HepG2 (cell line): ENCODE measurements around the gene DENND4C. TPM values are rescaled to one million over a fixed set of nuclear protein-coding genes. Genes with fewer than 3 reads are reported as not detected.

ENCODE experiments used
- ARNT ChIP-seq: fragments of 450-650 bp; IDR thresholded peaks from 2 replicates; pipeline ENCODE4 v1.6.1; 2017
- CREM ChIP-seq, 2 experiments: sonication (generic) in 1 of 2; formaldehyde crosslinking in 1 of 2; IDR thresholded peaks; 2 replicates each; pipeline versions ENCODE4 v1.4.0 to v1.6.1; 2016 to 2020; ENCODE audit warnings: antibody characterized with exemption in 1 of 2, mild to moderate bottlenecking in 1 of 2, missing genetic modification reagents in 1 of 2
- HNRNPK ChIP-seq: fragments of 200-400 bp; formaldehyde crosslinking; IDR thresholded peaks from 2 replicates; pipeline ENCODE4 v1.6.1; 2018; ENCODE audit warnings: low read length, low read depth, moderate library complexity, mild to moderate bottlenecking; ENCODE audit not compliant: poor library complexity, severe bottlenecking
- RFXAP ChIP-seq: sonication (generic); formaldehyde crosslinking; IDR thresholded peaks from 2 replicates; pipeline ENCODE4 v1.4.0; 2020; ENCODE audit warnings: missing genetic modification reagents, borderline replicate concordance
- SMAD1 ChIP-seq: sonication (generic); formaldehyde crosslinking; IDR thresholded peaks from 2 replicates; pipeline ENCODE4 v1.4.0; 2020; ENCODE audit warnings: missing genetic modification reagents, low read depth, mild to moderate bottlenecking, borderline replicate concordance
- SMAD9 ChIP-seq: sonication (generic); formaldehyde crosslinking; IDR thresholded peaks from 2 replicates; pipeline ENCODE4 v1.5.1; 2020; ENCODE audit warnings: mild to moderate bottlenecking, missing genetic modification reagents
- STAT5B ChIP-seq: sonication (generic); formaldehyde crosslinking; IDR thresholded peaks from 2 replicates; pipeline ENCODE4 v1.4.0; 2020; ENCODE audit warnings: missing genetic modification reagents
- TARDBP ChIP-seq: sonication (generic); formaldehyde crosslinking; IDR thresholded peaks from 2 replicates; pipeline ENCODE4 v1.8.0; 2022; ENCODE audit warnings: mild to moderate bottlenecking, missing genetic modification reagents
- XRCC5 ChIP-seq: fragments of 200-400 bp; formaldehyde crosslinking; optimal IDR thresholded peaks from 2 replicates; pipeline ENCODE3; 2017; ENCODE audit warnings: mild to moderate bottlenecking, low read length
- ZFP36L1 ChIP-seq: sonication (generic); formaldehyde crosslinking; IDR thresholded peaks from 2 replicates; pipeline ENCODE4 v1.8.0; 2022; ENCODE audit warnings: mild to moderate bottlenecking, missing genetic modification reagents, moderate library complexity
- ZMAT3 ChIP-seq: sonication (generic); formaldehyde crosslinking; conservative IDR thresholded peaks from 2 replicates; pipeline ENCODE4 v1.7.0; 2021; ENCODE audit warnings: missing genetic modification reagents
- ZMYM2 ChIP-seq: sonication (generic); formaldehyde crosslinking; IDR thresholded peaks from 2 replicates; pipeline ENCODE4 v1.8.0; 2022; ENCODE audit warnings: mild to moderate bottlenecking, missing genetic modification reagents
- ZNF12 ChIP-seq: sonication (generic); formaldehyde crosslinking; IDR thresholded peaks from 2 replicates; pipeline ENCODE4 v1.5.0; 2020; ENCODE audit warnings: missing genetic modification reagents
- ZNF615 ChIP-seq: sonication (generic); formaldehyde crosslinking; IDR thresholded peaks from 2 replicates; pipeline ENCODE4 v1.5.0; 2020; ENCODE audit warnings: mild to moderate bottlenecking, missing genetic modification reagents, borderline replicate concordance
- ZNF780A ChIP-seq: sonication (generic); formaldehyde crosslinking; IDR thresholded peaks from 2 replicates; pipeline ENCODE4 v1.8.0; 2022; ENCODE audit warnings: mild to moderate bottlenecking, missing genetic modification reagents, moderate library complexity
- polyA plus RNA-seq, 8 experiments: library from polyadenylated mRNA; depleted of rRNA in 3 of 8; stranded (reverse) in 7 of 8; unstranded in 1 of 8; fragments of >200 nt; fragmentation: Illumina TruSeq in 4 of 8; extraction: Trizol in 4 of 8; gene quantifications; 2 replicates each; pipeline versions ENCODE4 v1.2.1 to v1.2.3, GENCODE V29; 2011 to 2016; ENCODE audit warnings: low read depth in 4 of 8, missing spikeins in 1 of 8, mixed read lengths in 1 of 8; ENCODE audit not compliant: insufficient read depth in 1 of 8
- total RNA-seq, 5 experiments: library from RNA; depleted of rRNA; stranded (reverse); fragments of >200 nt; fragmentation: Illumina TruSeq; extraction: Trizol; gene quantifications; 2 replicates each; pipeline ENCODE4 v1.2.3, GENCODE V29; 2016; ENCODE audit warnings: low read depth in 1 of 5
- TF ChIP-seq, protein P1 (sequence below): sonication (generic); formaldehyde crosslinking; IDR thresholded peaks from 2 replicates; pipeline ENCODE4 v1.4.0; 2020; ENCODE audit warnings: missing genetic modification reagents; ENCODE audit errors: not compliant biosample characterization
- TF ChIP-seq, protein P2 (sequence below): sonication (generic); formaldehyde crosslinking; IDR thresholded peaks from 2 replicates; pipeline ENCODE4 v1.4.0; 2020; ENCODE audit warnings: mild to moderate bottlenecking, missing genetic modification reagents
- TF ChIP-seq, protein P3 (sequence below): sonication (generic); formaldehyde crosslinking; IDR thresholded peaks from 2 replicates; pipeline ENCODE4 v1.5.0; 2020; ENCODE audit warnings: mild to moderate bottlenecking, missing genetic modification reagents

The DENND4C gene
- total and polyA plus RNA-seq, 2 of the 13 experiments (the other 11 are each of a cell fraction or from before 2014, with no cell fraction given): 19.1 to 27.2 TPM

DNA sequence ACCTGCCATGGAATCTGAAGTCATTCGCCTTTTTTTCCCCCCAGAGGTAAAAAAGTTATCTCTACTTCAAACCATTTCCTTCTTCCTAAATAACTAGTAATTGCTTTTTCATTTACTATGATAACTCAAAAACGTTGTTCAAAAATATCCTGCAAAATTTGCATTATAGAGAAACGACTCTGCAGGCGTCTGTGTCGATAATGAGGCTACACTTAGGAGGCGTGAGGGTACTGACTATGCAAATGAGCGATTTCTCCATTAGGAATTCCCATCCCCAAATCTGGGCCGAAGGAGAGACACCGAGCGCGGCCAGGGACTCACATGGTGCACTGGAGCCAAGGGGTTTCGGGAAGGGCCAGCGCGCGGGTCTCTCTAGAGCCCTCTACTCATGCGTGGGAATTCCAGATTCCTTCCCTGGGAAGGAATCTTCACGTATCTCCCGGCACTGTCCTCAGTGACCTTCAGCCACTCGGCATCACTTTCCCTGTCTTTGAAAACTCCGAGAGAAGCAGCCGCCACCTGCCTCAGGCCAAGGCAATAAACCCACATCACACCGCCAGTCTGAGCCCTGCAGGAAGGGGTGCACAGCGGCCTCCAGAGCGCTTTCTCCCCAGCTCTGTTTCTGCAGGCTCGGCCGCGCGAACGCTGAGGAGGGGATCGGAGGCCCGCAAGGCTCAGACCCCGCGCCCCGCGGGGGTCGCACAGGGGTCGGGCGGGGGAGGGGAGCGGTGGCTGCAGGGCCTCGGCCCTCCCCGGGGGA lies 718 bp upstream of the DENND4C start (continued):
- TF ChIP-seq, protein P1, sequence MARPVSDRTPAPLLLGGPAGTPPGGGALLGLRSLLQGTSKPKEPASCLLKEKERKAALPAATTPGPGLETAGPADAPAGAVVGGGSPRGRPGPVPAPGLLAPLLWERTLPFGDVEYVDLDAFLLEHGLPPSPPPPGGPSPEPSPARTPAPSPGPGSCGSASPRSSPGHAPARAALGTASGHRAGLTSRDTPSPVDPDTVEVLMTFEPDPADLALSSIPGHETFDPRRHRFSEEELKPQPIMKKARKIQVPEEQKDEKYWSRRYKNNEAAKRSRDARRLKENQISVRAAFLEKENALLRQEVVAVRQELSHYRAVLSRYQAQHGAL (CRISPR knock-in tag): no peak
- TF ChIP-seq CREM (IDR thresholded peaks at IDR 0.05) (no peak), CREM (CRISPR knock-in tag; IDR thresholded peaks at IDR 0.05) (no peak), SMAD9 (CRISPR knock-in tag) (no peak), TARDBP (no peak), ZNF12 (CRISPR knock-in tag) (no peak), ZNF780A (CRISPR knock-in tag) (no peak), ZNF615 (CRISPR knock-in tag) (no peak), RFXAP (CRISPR knock-in tag) (no peak), STAT5B (CRISPR knock-in tag) (0 out of 2 replicates have a peak, but pooled peaks have one; percentile 1), ZMAT3 (no peak), ZFP36L1 (CRISPR knock-in tag) (no peak), ZMYM2 (CRISPR knock-in tag) (no peak), XRCC5 (peak; percentile 35), SMAD1 (CRISPR knock-in tag) (no peak), ARNT (no peak), HNRNPK (peak; percentile 2)
- TF ChIP-seq, protein P2, sequence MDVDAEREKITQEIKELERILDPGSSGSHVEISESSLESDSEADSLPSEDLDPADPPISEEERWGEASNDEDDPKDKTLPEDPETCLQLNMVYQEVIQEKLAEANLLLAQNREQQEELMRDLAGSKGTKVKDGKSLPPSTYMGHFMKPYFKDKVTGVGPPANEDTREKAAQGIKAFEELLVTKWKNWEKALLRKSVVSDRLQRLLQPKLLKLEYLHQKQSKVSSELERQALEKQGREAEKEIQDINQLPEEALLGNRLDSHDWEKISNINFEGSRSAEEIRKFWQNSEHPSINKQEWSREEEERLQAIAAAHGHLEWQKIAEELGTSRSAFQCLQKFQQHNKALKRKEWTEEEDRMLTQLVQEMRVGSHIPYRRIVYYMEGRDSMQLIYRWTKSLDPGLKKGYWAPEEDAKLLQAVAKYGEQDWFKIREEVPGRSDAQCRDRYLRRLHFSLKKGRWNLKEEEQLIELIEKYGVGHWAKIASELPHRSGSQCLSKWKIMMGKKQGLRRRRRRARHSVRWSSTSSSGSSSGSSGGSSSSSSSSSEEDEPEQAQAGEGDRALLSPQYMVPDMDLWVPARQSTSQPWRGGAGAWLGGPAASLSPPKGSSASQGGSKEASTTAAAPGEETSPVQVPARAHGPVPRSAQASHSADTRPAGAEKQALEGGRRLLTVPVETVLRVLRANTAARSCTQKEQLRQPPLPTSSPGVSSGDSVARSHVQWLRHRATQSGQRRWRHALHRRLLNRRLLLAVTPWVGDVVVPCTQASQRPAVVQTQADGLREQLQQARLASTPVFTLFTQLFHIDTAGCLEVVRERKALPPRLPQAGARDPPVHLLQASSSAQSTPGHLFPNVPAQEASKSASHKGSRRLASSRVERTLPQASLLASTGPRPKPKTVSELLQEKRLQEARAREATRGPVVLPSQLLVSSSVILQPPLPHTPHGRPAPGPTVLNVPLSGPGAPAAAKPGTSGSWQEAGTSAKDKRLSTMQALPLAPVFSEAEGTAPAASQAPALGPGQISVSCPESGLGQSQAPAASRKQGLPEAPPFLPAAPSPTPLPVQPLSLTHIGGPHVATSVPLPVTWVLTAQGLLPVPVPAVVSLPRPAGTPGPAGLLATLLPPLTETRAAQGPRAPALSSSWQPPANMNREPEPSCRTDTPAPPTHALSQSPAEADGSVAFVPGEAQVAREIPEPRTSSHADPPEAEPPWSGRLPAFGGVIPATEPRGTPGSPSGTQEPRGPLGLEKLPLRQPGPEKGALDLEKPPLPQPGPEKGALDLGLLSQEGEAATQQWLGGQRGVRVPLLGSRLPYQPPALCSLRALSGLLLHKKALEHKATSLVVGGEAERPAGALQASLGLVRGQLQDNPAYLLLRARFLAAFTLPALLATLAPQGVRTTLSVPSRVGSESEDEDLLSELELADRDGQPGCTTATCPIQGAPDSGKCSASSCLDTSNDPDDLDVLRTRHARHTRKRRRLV (CRISPR knock-in tag): peak; percentile 72; the same call in 1 of the 2 replicates
- TF ChIP-seq, protein P3, sequence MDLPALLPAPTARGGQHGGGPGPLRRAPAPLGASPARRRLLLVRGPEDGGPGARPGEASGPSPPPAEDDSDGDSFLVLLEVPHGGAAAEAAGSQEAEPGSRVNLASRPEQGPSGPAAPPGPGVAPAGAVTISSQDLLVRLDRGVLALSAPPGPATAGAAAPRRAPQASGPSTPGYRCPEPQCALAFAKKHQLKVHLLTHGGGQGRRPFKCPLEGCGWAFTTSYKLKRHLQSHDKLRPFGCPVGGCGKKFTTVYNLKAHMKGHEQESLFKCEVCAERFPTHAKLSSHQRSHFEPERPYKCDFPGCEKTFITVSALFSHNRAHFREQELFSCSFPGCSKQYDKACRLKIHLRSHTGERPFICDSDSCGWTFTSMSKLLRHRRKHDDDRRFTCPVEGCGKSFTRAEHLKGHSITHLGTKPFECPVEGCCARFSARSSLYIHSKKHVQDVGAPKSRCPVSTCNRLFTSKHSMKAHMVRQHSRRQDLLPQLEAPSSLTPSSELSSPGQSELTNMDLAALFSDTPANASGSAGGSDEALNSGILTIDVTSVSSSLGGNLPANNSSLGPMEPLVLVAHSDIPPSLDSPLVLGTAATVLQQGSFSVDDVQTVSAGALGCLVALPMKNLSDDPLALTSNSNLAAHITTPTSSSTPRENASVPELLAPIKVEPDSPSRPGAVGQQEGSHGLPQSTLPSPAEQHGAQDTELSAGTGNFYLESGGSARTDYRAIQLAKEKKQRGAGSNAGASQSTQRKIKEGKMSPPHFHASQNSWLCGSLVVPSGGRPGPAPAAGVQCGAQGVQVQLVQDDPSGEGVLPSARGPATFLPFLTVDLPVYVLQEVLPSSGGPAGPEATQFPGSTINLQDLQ (CRISPR knock-in tag): 0 out of 2 replicates have a peak, but pooled peaks have one; percentile 30
